Ectodermal cell (in vitro differentiated cells): ENCODE results near the gene RRBP1.

Source experiments
- H3K27ac ChIP-seq: 2 replicates; pipeline ENCODE4 v1.7.0; 2013; ENCODE audit warnings: mild to moderate bottlenecking, low read depth, low read length; ENCODE audit not compliant: insufficient read depth, poor library complexity, severe bottlenecking
- H3K27me3 ChIP-seq: 2 replicates; pipeline ENCODE4 v1.7.0; 2013; ENCODE audit warnings: mild to moderate bottlenecking, low read length; ENCODE audit not compliant: insufficient read depth, control insufficient read depth, poor library complexity, severe bottlenecking
- H3K36me3 ChIP-seq: one replicate; pipeline ENCODE4 v1.7.0; 2013; ENCODE audit warnings: low read length; ENCODE audit not compliant: control insufficient read depth, insufficient read depth
- H3K4me1 ChIP-seq: one replicate; pipeline ENCODE4 v1.7.0; 2013; ENCODE audit warnings: low read length; ENCODE audit not compliant: control insufficient read depth, insufficient read depth
- H3K4me3 ChIP-seq: 2 replicates; pipeline ENCODE4 v1.7.0; 2013; ENCODE audit warnings: low read depth, low read length, control low read depth; ENCODE audit not compliant: insufficient read depth
- H3K9me3 ChIP-seq: 2 replicates; pipeline ENCODE4 v1.7.0; 2013; ENCODE audit warnings: mild to moderate bottlenecking, low read length, moderate library complexity; ENCODE audit not compliant: control insufficient read depth
- WGBS, 2 experiments: methylation state at CpG; one replicate each; pipeline ENCODE4 v1.1.7; 2013; ENCODE audit warnings: missing lambda C conversion rate in 2 of 2; 5-methylcytosine and 5-hydroxymethylcytosine counted together

The RRBP1 gene

GRCh38 chr20:17648791-17649730, 33.0 kb downstream of the RRBP1 start:
- 57 to 58% methylated on average over 20 of the region's 20 CpGs for WGBS, 2 experiments
- Histone ChIP-seq H3K4me3 (no peak overlapping the region), H3K27ac (no peak overlapping the region), H3K9me3 (no peaks in the 10 kb centered on the region), H3K36me3 (no peaks in the 10 kb centered on the region), H3K4me1 (peaks cover 16% of the 10 kb centered on the region), H3K27me3 (no peaks in the 10 kb centered on the region)

GRCh38 chr20:17648315-17648646, 33.8 kb downstream of the RRBP1 start:
- H3K4me3 ChIP-seq, result no peak overlapping the region
- H3K4me1 ChIP-seq, result peaks cover 20% of the 10 kb centered on the region
- no peaks in the 10 kb centered on the region for H3K9me3 ChIP-seq
- H3K36me3 ChIP-seq, result no peaks in the 10 kb centered on the region
- no peaks in the 10 kb centered on the region for H3K27me3 ChIP-seq
- 86 to 90% methylated on average over 8 to 10 of the region's 10 CpGs for WGBS, 2 experiments
- H3K27ac ChIP-seq, result no peak overlapping the region

- H3K36me3 ChIP-seq, result no peaks in the 10 kb centered on the region
- no peak overlapping the region for H3K4me3 ChIP-seq
- 93 to 96% methylated on average over 20 of the region's 20 CpGs for WGBS, 2 experiments
- H3K9me3 ChIP-seq, result no peaks in the 10 kb centered on the region
- no peak overlapping the region for H3K27ac ChIP-seq
- H3K4me1 ChIP-seq, result peaks cover 20% of the 10 kb centered on the region
- H3K27me3 ChIP-seq, result no peaks in the 10 kb centered on the region
Measured at GRCh38 chr20:17647391-17648314, 34.4 kb downstream of the RRBP1 start.

GRCh38 chr20:17646961-17647301, 35.1 kb downstream of the RRBP1 start:
- Histone ChIP-seq H3K4me3 (no peak overlapping the region), H3K9me3 (no peaks in the 10 kb centered on the region), H3K36me3 (no peaks in the 10 kb centered on the region), H3K27me3 (no peaks in the 10 kb centered on the region), H3K4me1 (peaks cover 20% of the 10 kb centered on the region), H3K27ac (no peak overlapping the region)
- 78 to 83% methylated on average over 5 of the region's 5 CpGs for WGBS, 2 experiments

- peaks cover 20% of the 10 kb centered on the region for H3K4me1 ChIP-seq
- no peaks in the 10 kb centered on the region for H3K36me3 ChIP-seq
- H3K9me3 ChIP-seq, result no peaks in the 10 kb centered on the region
- H3K27me3 ChIP-seq, result no peaks in the 10 kb centered on the region
- no peak overlapping the region for H3K27ac ChIP-seq
- no peak overlapping the region for H3K4me3 ChIP-seq
- WGBS, 2 experiments, result 87 to 89% methylated on average over 14 of the region's 14 CpGs
Measured at GRCh38 chr20:17646209-17646960, 35.7 kb downstream of the RRBP1 start.

GRCh38 chr20:17645546-17646208, 36.4 kb downstream of the RRBP1 start:
- H3K36me3 ChIP-seq, result no peaks in the 10 kb centered on the region
- H3K27me3 ChIP-seq, result no peaks in the 10 kb centered on the region
- 89 to 90% methylated on average over 10 of the region's 10 CpGs for WGBS, 2 experiments
- peaks cover 20% of the 10 kb centered on the region for H3K4me1 ChIP-seq
- no peaks in the 10 kb centered on the region for H3K9me3 ChIP-seq
- no peak overlapping the region for H3K27ac ChIP-seq
- H3K4me3 ChIP-seq, result no peak overlapping the region

- Histone ChIP-seq H3K27ac (no peak overlapping the region), H3K4me1 (peaks cover 20% of the 10 kb centered on the region), H3K4me3 (no peak overlapping the region), H3K27me3 (no peaks in the 10 kb centered on the region), H3K36me3 (no peaks in the 10 kb centered on the region), H3K9me3 (no peaks in the 10 kb centered on the region)
- 95 to 97% methylated on average over 14 of the region's 14 CpGs for WGBS, 2 experiments
Measured at GRCh38 chr20:17645010-17645409, 37.0 kb downstream of the RRBP1 start.

- no peak overlapping the region for H3K27ac ChIP-seq
- H3K36me3 ChIP-seq, result no peaks in the 10 kb centered on the region
- no peaks in the 10 kb centered on the region for H3K27me3 ChIP-seq
- H3K4me3 ChIP-seq, result no peak overlapping the region
- 92 to 93% methylated on average over 13 of the region's 13 CpGs for WGBS, 2 experiments
- H3K4me1 ChIP-seq, result peaks cover 20% of the 10 kb centered on the region
- H3K9me3 ChIP-seq, result no peaks in the 10 kb centered on the region
Measured at GRCh38 chr20:17644451-17644850, 37.6 kb downstream of the RRBP1 start.

GRCh38 chr20:17643531-17644188, 38.4 kb downstream of the RRBP1 start:
- H3K27ac ChIP-seq, result no peak overlapping the region
- H3K36me3 ChIP-seq, result no peaks in the 10 kb centered on the region
- peaks cover 16% of the 10 kb centered on the region for H3K4me1 ChIP-seq

More at GRCh38 chr20:17643531-17644188, 38.4 kb downstream of the RRBP1 start:
- 87 to 89% methylated on average over 10 of the region's 10 CpGs for WGBS, 2 experiments
- H3K27me3 ChIP-seq, result no peaks in the 10 kb centered on the region
- H3K9me3 ChIP-seq, result no peaks in the 10 kb centered on the region
- no peak overlapping the region for H3K4me3 ChIP-seq
